CD4-positive, alpha-beta memory T cell (primary cell): ENCODE results near the gene GRB2. TPM values are rescaled to one million over a fixed set of nuclear protein-coding genes. Genes with fewer than 3 reads are reported as not detected.
"Not testable (repeated sequence)": the region's sequence is repeated elsewhere in the genome, so short reads cannot be mapped to it uniquely, and the experiment has no call there.

Source experiments
- CTCF ChIA-PET: fragments of 350-600 bp; sonication (Branson Sonifier 250); formaldehyde crosslinking; loops from one replicate; lab custom pipeline; 2021; ENCODE audit warnings: inconsistent platforms; ENCODE audit not compliant: partially characterized antibody; lab: Charles Lee
- POLR2A ChIA-PET: fragments of 350-600 bp; sonication (Branson Sonifier 250); formaldehyde crosslinking; loops from one replicate; lab custom pipeline; 2021; ENCODE audit not compliant: partially characterized antibody; lab: Charles Lee
- DNase-seq, 5 donors: peaks; one replicate each; pipeline versions ENCODE4 v3.0.0 to v3.0.0-alpha.2; 2020 to 2022; ENCODE audit warnings: mixed read lengths in 1 of 5
- H3K27ac ChIP-seq: one replicate; pipeline ENCODE4 v1.7.0; 2013; ENCODE audit warnings: low read depth, low read length
- H3K27me3 ChIP-seq: 2 replicates; pipeline ENCODE4 v1.7.0; 2013; ENCODE audit warnings: mild to moderate bottlenecking, low read length, moderate library complexity; ENCODE audit not compliant: insufficient read depth
- H3K36me3 ChIP-seq: 2 replicates; pipeline ENCODE4 v1.7.0; 2013; ENCODE audit warnings: mild to moderate bottlenecking, low read length, moderate library complexity; ENCODE audit not compliant: insufficient read depth
- H3K4me1 ChIP-seq: 2 replicates; pipeline ENCODE4 v1.7.0; 2013; ENCODE audit warnings: mild to moderate bottlenecking, low read length, moderate library complexity; ENCODE audit not compliant: insufficient read depth
- H3K4me3 ChIP-seq, 2 donors: one replicate each; pipeline ENCODE4 v1.7.0; 2013; ENCODE audit warnings: low read length in 2 of 2, mild to moderate bottlenecking in 1 of 2
- H3K9me3 ChIP-seq, 2 donors: one replicate each; pipeline ENCODE4 v1.7.0; 2013; ENCODE audit warnings: low read length in 2 of 2, control low read depth in 1 of 2; ENCODE audit not compliant: control insufficient read depth in 1 of 2
- H3K27ac Mint-ChIP-seq, 7 donors: one replicate each; pipeline ENCODE4 v1.8.0; 2020 to 2021; ENCODE audit warnings: mixed read lengths in 7 of 7, mild to moderate bottlenecking in 6 of 7, inconsistent platforms in 3 of 7, moderate library complexity in 3 of 7
- H3K27me3 Mint-ChIP-seq, 2 donors: one replicate each; pipeline ENCODE4 v1.8.0; 2020 to 2021; ENCODE audit warnings: mixed read lengths in 2 of 2
- H3K36me3 Mint-ChIP-seq, 2 donors: one replicate each; pipeline ENCODE4 v1.8.0; 2020 to 2021; ENCODE audit warnings: mixed read lengths in 2 of 2, inconsistent platforms in 1 of 2, mild to moderate bottlenecking in 1 of 2
- H3K4me1 Mint-ChIP-seq, 4 donors: one replicate each; pipeline ENCODE4 v1.8.0; 2020 to 2021; ENCODE audit warnings: mixed read lengths in 4 of 4, mild to moderate bottlenecking in 1 of 4
- H3K4me3 Mint-ChIP-seq, 8 donors: one replicate each; pipeline ENCODE4 v1.8.0; 2020 to 2021; ENCODE audit warnings: mixed read lengths in 8 of 8, mild to moderate bottlenecking in 7 of 8, moderate library complexity in 6 of 8, inconsistent platforms in 3 of 8
- H3K9me3 Mint-ChIP-seq, 8 donors: one replicate each; pipeline ENCODE4 v1.8.0; 2020 to 2021; ENCODE audit warnings: mixed read lengths in 8 of 8, mild to moderate bottlenecking in 5 of 8, inconsistent platforms in 3 of 8, moderate library complexity in 1 of 8
- intact Hi-C: fragments of 100-400 bp; cut with micrococcal nuclease; formaldehyde crosslinking; loops from one replicate; pipeline ENCODE4 v1.15.1; 2023
- polyA plus RNA-seq, 2 donors: library from polyadenylated mRNA; unstranded; fragments of 300-500 nt; fragmentation: Illumina TruSeq; gene quantifications; one replicate each; pipeline ENCODE4 v1.2.3, GENCODE V29; 2021
- total RNA-seq, 2 experiments: library from RNA; stranded (reverse); gene quantifications; one replicate each; pipeline ENCODE4 v1.2.3, GENCODE V29; 2021

GRB2 gene
- total and polyA plus RNA-seq, 4 experiments from 2014 or later = 129 to 155 (median 132) TPM

DNA sequence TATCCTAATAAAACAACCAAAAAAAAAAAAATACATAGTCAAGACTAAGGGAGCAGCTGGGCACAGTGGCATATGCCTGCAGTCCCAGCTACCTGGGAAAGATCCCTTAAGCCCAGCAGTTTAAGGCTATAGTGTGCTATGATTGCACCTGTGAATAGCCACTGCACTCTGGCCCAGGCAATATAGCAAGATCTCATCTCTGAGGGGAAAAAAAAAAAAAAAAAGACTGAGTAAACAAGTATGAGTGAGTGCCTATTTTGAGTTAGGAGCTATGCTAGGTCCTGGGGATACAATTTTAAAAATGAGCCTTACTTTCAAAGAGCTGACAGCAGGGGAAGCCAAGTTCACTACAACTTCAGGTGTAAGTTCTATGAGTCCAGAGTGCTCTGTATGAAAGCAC, 55.4 kb downstream of the GRB2 start:
- CTCF ChIA-PET = interaction anchor here (0.6 to 3.7 kb wide), 4 partner anchors 27 to 958 kb away, joined by 3 to 17 read pairs (median 4); partner anchors contain the start of gene QRICH2
- peak overlapping the region; percentile 56 to 89 (median 76) for H3K27ac Mint-ChIP-seq

DNA sequence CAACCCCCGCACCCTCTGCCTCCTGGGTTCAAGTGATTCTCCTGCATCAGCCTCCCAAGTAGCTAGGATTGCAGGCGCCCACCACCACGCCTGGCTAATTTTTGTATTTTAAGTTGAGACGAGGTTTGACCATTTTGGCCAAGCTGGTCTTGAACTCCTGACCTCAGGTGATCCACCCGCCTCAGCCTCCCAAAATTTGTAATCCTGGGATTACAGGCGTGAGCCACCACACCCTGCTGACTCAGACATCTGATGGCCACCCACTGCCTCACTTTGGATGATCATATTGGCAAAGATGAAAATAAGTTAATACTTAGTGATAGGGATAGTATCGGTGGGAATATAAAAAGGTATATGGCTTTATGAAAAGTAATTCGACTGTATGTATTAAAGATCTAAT, 55.9 kb downstream of the GRB2 start:
- Mint-ChIP-seq H3K27ac (peak overlapping the region; percentile 56 to 89 (median 73)), H3K27me3 (no peaks in the 10 kb centered on the region), H3K4me1 (peaks cover 59 to 86% (median 76%) of the 10 kb centered on the region in 4 donors), H3K36me3 (peaks cover 0 to 9% of the 10 kb centered on the region in 2 donors), H3K9me3 (no peaks in the 10 kb centered on the region), H3K4me3 (peak overlapping the region in 1 of 8 donors; percentile 30)
- DNase-seq = no peak
- peaks cover 76% of the 10 kb centered on the region for H3K4me1 ChIP-seq
- H3K27me3 ChIP-seq = no peaks in the 10 kb centered on the region
- CTCF ChIA-PET = interaction anchor here (0.7 to 3.7 kb wide), 5 partner anchors 24 to 958 kb away, joined by 3 to 17 read pairs (median 4); partner anchors contain the start of gene QRICH2
- no peaks in the 10 kb centered on the region for H3K9me3 ChIP-seq
- POLR2A ChIA-PET = interaction anchor here (0.6 to 2.0 kb wide), 6 partner anchors 11 to 56 kb away, joined by 3 to 9 read pairs (median 4); no protein-coding TSS in a partner anchor
- no peak overlapping the region for H3K27ac ChIP-seq
- H3K36me3 ChIP-seq = no peaks in the 10 kb centered on the region
- no peak overlapping the region for H3K4me3 ChIP-seq
- intact Hi-C loops = no loop called here

More for the DNA sequence above, 55.4 kb downstream of the GRB2 start:
- DNase-seq = no peak
- no peaks in the 10 kb centered on the region for H3K9me3 ChIP-seq
- no peaks in the 10 kb centered on the region for H3K9me3 Mint-ChIP-seq
- H3K4me1 Mint-ChIP-seq = peaks cover 58 to 82% (median 74%) of the 10 kb centered on the region in 4 donors
- no peak overlapping the region for H3K4me3 ChIP-seq
- intact Hi-C loops = no loop called here
- no peak overlapping the region for H3K27ac ChIP-seq
- no peaks in the 10 kb centered on the region for H3K27me3 Mint-ChIP-seq
- H3K36me3 ChIP-seq = no peaks in the 10 kb centered on the region
- POLR2A ChIA-PET = interaction anchor here (0.6 to 1.2 kb wide), 4 partner anchors 12 to 56 kb away, joined by 3 to 4 read pairs (median 4); no protein-coding TSS in a partner anchor
- H3K36me3 Mint-ChIP-seq = peaks cover 0 to 9% of the 10 kb centered on the region in 2 donors
- peak overlapping the region in 1 of 8 donors; percentile 17 for H3K4me3 Mint-ChIP-seq
- peaks cover 73% of the 10 kb centered on the region for H3K4me1 ChIP-seq
- no peaks in the 10 kb centered on the region for H3K27me3 ChIP-seq

DNA sequence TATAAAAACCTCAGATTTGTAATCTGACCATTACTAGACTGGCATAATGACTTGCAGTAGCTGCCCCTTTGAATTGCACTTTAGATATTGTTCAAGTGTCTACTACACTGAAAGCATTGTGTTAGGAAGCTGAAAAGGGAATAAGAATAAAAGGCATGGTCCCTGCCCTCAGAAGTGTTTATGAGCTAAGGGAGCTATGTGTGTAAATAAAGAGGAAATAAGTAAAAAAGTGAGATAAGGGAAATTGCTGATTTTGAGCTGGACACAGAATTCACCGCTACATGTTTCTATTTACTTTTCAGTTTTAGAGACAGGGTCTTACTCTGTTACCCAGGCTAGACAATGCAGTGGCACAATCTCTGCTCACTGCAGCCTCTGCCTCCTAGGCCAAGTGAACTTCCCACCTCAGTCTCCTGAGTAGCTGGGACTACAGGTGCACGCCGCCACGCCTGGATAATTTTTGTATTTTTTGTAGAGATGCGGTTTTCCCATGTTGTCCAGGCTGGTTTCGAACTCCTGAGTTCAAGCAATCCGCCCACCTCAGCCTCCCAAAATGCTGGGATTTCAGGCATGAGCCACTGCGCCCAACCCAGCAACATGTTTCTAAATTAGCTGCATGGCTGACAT, 57.0 kb downstream of the GRB2 start:
- ChIA-PET CTCF (interaction anchor here (0.6 to 3.7 kb wide), 11 partner anchors 11 to 64 kb away, joined by 3 to 17 read pairs (median 4); no protein-coding TSS in a partner anchor), POLR2A (interaction anchor here (1.6 to 2.0 kb wide), 3 partner anchors 10 to 57 kb away, joined by 4 to 9 read pairs (median 7); partner anchors contain the start of gene GRB2)
- Histone ChIP-seq H3K4me1 (peaks cover 87% of the 10 kb centered on the region), H3K27ac (peak overlapping the region; percentile 25), H3K27me3 (no peaks in the 10 kb centered on the region), H3K4me3 (no peak overlapping the region), H3K36me3 (no peaks in the 10 kb centered on the region), H3K9me3 (no peaks in the 10 kb centered on the region)
- Mint-ChIP-seq H3K27me3 (no peaks in the 10 kb centered on the region), H3K4me1 (peaks cover 62 to 93% (median 82%) of the 10 kb centered on the region in 4 donors), H3K36me3 (peaks cover 0 to 9% of the 10 kb centered on the region in 2 donors), H3K27ac (peak overlapping the region; percentile 17 to 95 (median 77)), H3K4me3 (peak overlapping the region in 3 of 8 donors; percentile 39 to 83 (median 77)), H3K9me3 (no peaks in the 10 kb centered on the region)
- intact Hi-C loops = no loop called here
- no peak for DNase-seq

DNA sequence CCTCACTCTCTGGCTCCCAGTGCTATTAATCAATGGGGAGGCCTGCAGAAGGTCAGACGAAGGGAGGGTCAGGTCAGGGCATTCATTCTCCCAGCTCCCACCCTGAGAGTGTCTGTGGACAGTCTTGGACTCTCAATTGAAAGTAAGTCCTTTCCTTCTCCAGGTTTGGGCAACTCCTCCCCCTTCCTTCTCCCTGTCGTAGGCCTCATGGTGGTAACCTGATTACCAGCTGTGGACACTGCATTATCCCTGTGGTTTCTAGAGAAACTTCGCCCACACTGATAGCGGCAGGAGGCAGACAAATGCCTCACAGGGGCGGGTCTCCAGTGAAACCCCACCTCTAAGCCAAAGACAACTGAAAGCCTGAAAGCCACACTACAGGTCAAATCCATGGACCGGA, 58.6 kb downstream of the GRB2 start:
- Mint-ChIP-seq H3K4me3 (peak overlapping the region in 7 of 8 donors; percentile 59 to 92 (median 78)), H3K4me1 (peaks cover 66 to 100% (median 86%) of the 10 kb centered on the region in 4 donors), H3K27ac (peak overlapping the region; percentile 76 to 95 (median 88)), H3K27me3 (no peaks in the 10 kb centered on the region), H3K9me3 (peaks cover 0 to under 1% (median 0%) of the 10 kb centered on the region in 8 donors), H3K36me3 (peaks cover 2 to 9% of the 10 kb centered on the region in 2 donors)
- Histone ChIP-seq H3K4me3 (no peak overlapping the region), H3K27me3 (no peaks in the 10 kb centered on the region), H3K4me1 (peaks cover 97% of the 10 kb centered on the region), H3K9me3 (no peaks in the 10 kb centered on the region), H3K36me3 (no peaks in the 10 kb centered on the region), H3K27ac (peak overlapping the region; percentile 25)
- CTCF ChIA-PET = interaction anchor here (0.7 to 3.7 kb wide), 7 partner anchors 8 to 65 kb away, joined by 3 to 17 read pairs (median 3); no protein-coding TSS in a partner anchor
- no peak for DNase-seq
- intact Hi-C loops = no loop called here
- POLR2A ChIA-PET = interaction anchor here (0.6 to 2.1 kb wide), 4 partner anchors 12 to 433 kb away, joined by 3 to 6 read pairs (median 4); partner anchors contain the start of gene SLC25A19

DNA sequence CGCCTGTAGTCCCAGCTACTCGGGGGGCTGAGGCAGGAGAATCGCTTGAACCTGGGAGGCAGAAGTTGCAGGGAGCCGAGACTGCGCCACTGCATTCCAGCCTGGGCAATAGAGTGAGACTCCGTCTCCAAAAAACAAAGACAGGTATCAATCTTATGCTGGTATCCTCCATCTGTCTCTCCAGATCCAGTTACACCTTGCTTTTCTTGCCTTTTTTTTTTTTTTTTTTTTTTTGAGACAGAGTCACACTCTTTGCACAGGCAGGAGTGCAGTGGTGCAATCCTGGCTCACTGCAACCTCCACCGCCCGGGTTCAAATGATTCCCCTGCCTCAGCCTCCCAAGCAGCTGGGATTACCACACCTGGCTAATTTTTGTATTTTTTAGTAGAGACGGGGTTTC, 59.1 kb downstream of the GRB2 start:
- intact Hi-C loops = not testable (repeated sequence)
- peak overlapping the region in 6 of 7 donors; percentile 76 to 95 (median 90) for H3K27ac Mint-ChIP-seq
- POLR2A ChIA-PET = interaction anchor here (0.6 to 2.1 kb wide), 7 partner anchors 9 to 59 kb away, joined by 3 to 6 read pairs (median 4); partner anchors contain the start of genes GRB2 and SLC25A19

DNA sequence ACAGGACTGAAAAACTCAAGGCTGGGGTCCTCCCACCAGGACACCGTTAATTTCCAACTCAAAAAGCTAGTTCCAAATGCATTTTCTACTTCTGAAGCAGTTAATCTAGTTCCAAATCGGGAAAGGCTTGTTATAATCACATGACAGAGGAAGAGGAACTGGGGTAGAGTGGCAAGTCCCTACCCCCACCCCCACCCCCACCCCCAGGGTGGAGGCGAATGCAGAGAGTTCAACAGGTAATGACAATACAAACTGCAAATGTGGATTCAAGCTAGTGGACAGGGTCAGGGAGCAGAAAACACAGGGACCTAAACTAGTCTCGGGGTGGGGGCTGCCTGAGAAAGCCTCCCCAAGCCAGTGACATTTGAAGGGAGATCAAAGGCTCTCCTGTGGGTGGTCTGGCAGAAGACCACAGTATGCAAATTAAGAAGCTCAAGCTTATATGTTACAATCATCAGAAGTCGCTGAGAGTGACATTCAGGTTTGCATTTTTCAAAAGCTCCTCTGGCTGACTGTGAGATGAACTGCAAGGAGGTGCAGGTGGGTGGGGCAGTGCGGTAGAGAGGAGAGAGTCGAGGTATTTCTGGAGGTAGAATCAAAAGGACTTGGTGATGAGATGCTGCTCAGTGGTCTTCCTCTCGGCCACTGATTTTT, 59.8 kb downstream of the GRB2 start:
- H3K4me1 Mint-ChIP-seq = peaks cover 66 to 97% (median 86%) of the 10 kb centered on the region in 4 donors
- no peaks in the 10 kb centered on the region for H3K27me3 Mint-ChIP-seq
- peak overlapping the region; percentile 71 to 92 (median 79) for H3K4me3 Mint-ChIP-seq
- H3K4me3 ChIP-seq = no peak overlapping the region
- H3K27ac ChIP-seq = no peak overlapping the region
- H3K27me3 ChIP-seq = no peaks in the 10 kb centered on the region
- peaks cover 0 to 2% (median 0%) of the 10 kb centered on the region in 8 donors for H3K9me3 Mint-ChIP-seq
- POLR2A ChIA-PET = interaction anchor here (0.7 to 1.8 kb wide), 9 partner anchors 9 to 173 kb away, joined by 3 to 6 read pairs (median 4); partner anchors contain the start of genes GRB2, MIF4GD and SLC25A19
- peak in 4 of 5 donors; percentile 26 to 50 (median 34) for DNase-seq
- intact Hi-C loops = no loop called here
- CTCF ChIA-PET = interaction anchor here (0.9 to 1.4 kb wide), 6 partner anchors 10 to 48 kb away, joined by 3 to 9 read pairs (median 4); no protein-coding TSS in a partner anchor
- H3K4me1 ChIP-seq = peaks cover 97% of the 10 kb centered on the region
- H3K27ac Mint-ChIP-seq = peak overlapping the region; percentile 76 to 95 (median 90)
- H3K36me3 ChIP-seq = no peaks in the 10 kb centered on the region
- H3K9me3 ChIP-seq = no peaks in the 10 kb centered on the region
- peaks cover 4 to 6% of the 10 kb centered on the region in 2 donors for H3K36me3 Mint-ChIP-seq

More for the DNA sequence above, 59.1 kb downstream of the GRB2 start:
- peak overlapping the region; percentile 25 for H3K27ac ChIP-seq
- not testable (repeated sequence) for H3K27me3 Mint-ChIP-seq, H3K9me3 Mint-ChIP-seq, H3K36me3 ChIP-seq, H3K27me3 ChIP-seq, DNase-seq, H3K9me3 ChIP-seq, H3K4me3 ChIP-seq, H3K36me3 Mint-ChIP-seq
- CTCF ChIA-PET = interaction anchor here (0.7 to 2.5 kb wide), 9 partner anchors 11 to 66 kb away, joined by 3 to 9 read pairs (median 4); no protein-coding TSS in a partner anchor
- peak overlapping the region in 7 of 8 donors; percentile 71 to 92 (median 81) for H3K4me3 Mint-ChIP-seq
- H3K4me1 ChIP-seq = peaks cover 97% of the 10 kb centered on the region
- H3K4me1 Mint-ChIP-seq = peaks cover 68 to 100% (median 87%) of the 10 kb centered on the region in 4 donors
